ENCODE results near the gene SOWAHC. TPM values are rescaled to one million over a fixed set of nuclear protein-coding genes. Genes with fewer than 3 reads are reported as not detected.
A peak's percentile ranks its signal among the peaks of the same experiment; 100 is the strongest.

Gene SOWAHC
- total RNA-seq, 1 donor from 2014 or later: 19.9 TPM

GRCh38 chr2:109602617-109603188 lies 11.5 kb upstream of the SOWAHC start:
- no peaks in the 10 kb centered on the region for H3K9me3 ChIP-seq
- no peak for DNase-seq
- H3K27me3 ChIP-seq: no peaks in the 10 kb centered on the region
- TF ChIP-seq CTCF (IDR thresholded peaks at IDR 0.05): no peak
- H3K4me3 ChIP-seq: no peak overlapping the region
- ATAC-seq: no peak
- H3K27ac ChIP-seq: no peak overlapping the region
- intact Hi-C loops (cut with DNase I): no loop called here
- H3K36me3 ChIP-seq: no peaks in the 10 kb centered on the region
- no peaks in the 10 kb centered on the region for H3K4me1 ChIP-seq

GRCh38 chr2:109604597-109604996 lies 9.6 kb upstream of the SOWAHC start:
- ATAC-seq (peak; percentile 96), DNase-seq (peak; percentile 73)
- H3K4me3 ChIP-seq: no peak overlapping the region
- no peaks in the 10 kb centered on the region for H3K9me3 ChIP-seq
- H3K27ac ChIP-seq: no peak overlapping the region
- no peaks in the 10 kb centered on the region for H3K27me3 ChIP-seq
- no peak for TF ChIP-seq CTCF (IDR thresholded peaks at IDR 0.05)
- H3K36me3 ChIP-seq: no peaks in the 10 kb centered on the region
- H3K4me1 ChIP-seq: peaks cover 6% of the 10 kb centered on the region
- intact Hi-C loops (cut with DNase I): no loop called here

- Histone ChIP-seq H3K9me3 (no peaks in the 10 kb centered on the region), H3K4me1 (peaks cover 18% of the 10 kb centered on the region), H3K27ac (no peak overlapping the region), H3K36me3 (no peaks in the 10 kb centered on the region), H3K27me3 (no peaks in the 10 kb centered on the region), H3K4me3 (no peak overlapping the region)
- TF ChIP-seq CTCF (IDR thresholded peaks at IDR 0.05): no peak
- DNase-seq (no peak), ATAC-seq (no peak)
- intact Hi-C loops (cut with DNase I): no loop called here
These were observed 6.4 kb upstream of the SOWAHC start for GRCh38 chr2:109607766-109608165.

- H3K4me1 ChIP-seq: peaks cover 18% of the 10 kb centered on the region
- DNase-seq: no peak
- no peaks in the 10 kb centered on the region for H3K36me3 ChIP-seq
- peak overlapping the region; percentile 40 for H3K27ac ChIP-seq
- no peak overlapping the region for H3K4me3 ChIP-seq
- no peak for TF ChIP-seq CTCF (IDR thresholded peaks at IDR 0.05)
- ATAC-seq: no peak
- intact Hi-C loops (cut with DNase I): no loop called here
- no peaks in the 10 kb centered on the region for H3K27me3 ChIP-seq
- no peaks in the 10 kb centered on the region for H3K9me3 ChIP-seq
These were observed 4.7 kb upstream of the SOWAHC start for GRCh38 chr2:109609352-109610024.

GRCh38 chr2:109611467-109612095 lies 2.6 kb upstream of the SOWAHC start:
- TF ChIP-seq CTCF (IDR thresholded peaks at IDR 0.05): peak; percentile 9
- no peak overlapping the region for H3K27ac ChIP-seq
- intact Hi-C loops (cut with DNase I): no loop called here
- DNase-seq (no peak), ATAC-seq (no peak)
- peak overlapping the region; percentile 62 for H3K4me3 ChIP-seq
- peaks cover 34% of the 10 kb centered on the region for H3K4me1 ChIP-seq
- H3K36me3 ChIP-seq: no peaks in the 10 kb centered on the region
- H3K9me3 ChIP-seq: no peaks in the 10 kb centered on the region
- no peaks in the 10 kb centered on the region for H3K27me3 ChIP-seq

All from upper lobe of right lung (tissue), 1 donor.